OCI-LY1 (cell line): ENCODE measurements around the gene SMARCD2.

Source experiments
- CTCF ChIP-seq: fragments of 200-600 bp; sonication (generic), shearing (Covaris generic); IDR thresholded peaks from 2 replicates; pipeline ENCODE4 v1.5.1; 2017; ENCODE audit warnings: mild to moderate bottlenecking, antibody characterized with exemption, low read length, moderate library complexity, mixed read lengths
- EZH2 ChIP-seq: fragments of 200-600 bp; sonication (generic), shearing (Covaris generic); IDR thresholded peaks from 2 replicates; pipeline ENCODE4 v1.8.0; 2017; ENCODE audit warnings: borderline replicate concordance, mixed run types, mild to moderate bottlenecking, antibody characterized with exemption, low read length, moderate library complexity, mixed read lengths

DNA sequence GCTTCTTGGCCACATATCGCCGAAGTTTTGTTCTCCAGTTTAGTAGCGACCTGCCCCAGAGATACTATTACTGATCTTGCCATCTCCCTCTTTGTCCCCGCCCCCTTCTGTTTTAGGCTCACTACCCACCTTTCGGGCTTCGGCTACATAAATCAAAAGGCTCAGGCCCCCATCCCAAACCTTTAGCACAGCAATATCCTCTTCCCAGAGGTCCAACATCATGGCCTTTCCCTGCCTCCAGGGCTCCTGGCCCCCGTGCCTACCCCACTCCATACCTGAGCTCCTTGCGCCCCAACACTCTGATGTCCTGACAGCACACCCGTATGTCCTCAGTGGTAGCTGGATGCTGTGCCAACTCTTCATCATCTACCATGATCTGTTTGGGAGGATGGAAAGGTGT is 18.1 kb downstream of the SMARCD2 start:
- TF ChIP-seq CTCF (no peak), EZH2 (no peak)
